Glutamatergic neuron (in vitro differentiated cells): Measurements from ENCODE around the gene THUMPD3. TPM values are rescaled to one million over a fixed set of nuclear protein-coding genes. Genes with fewer than 3 reads are reported as not detected.

Experiments
- DNase-seq: peaks from one replicate; pipeline ENCODE4 v3.0.0; 2022
- H3K27ac Mint-ChIP-seq: one replicate; pipeline ENCODE4 v1.8.0; 2020; ENCODE audit warnings: mild to moderate bottlenecking, mixed read lengths, inconsistent platforms; ENCODE audit not compliant: unreplicated experiment
- H3K27me3 Mint-ChIP-seq: one replicate; pipeline ENCODE4 v1.8.0; 2020; ENCODE audit warnings: mild to moderate bottlenecking, moderate library complexity, mixed read lengths, inconsistent platforms; ENCODE audit not compliant: unreplicated experiment
- H3K36me3 Mint-ChIP-seq: one replicate; pipeline ENCODE4 v1.8.0; 2020; ENCODE audit warnings: mild to moderate bottlenecking, mixed read lengths, inconsistent platforms; ENCODE audit not compliant: unreplicated experiment
- H3K4me1 Mint-ChIP-seq: one replicate; pipeline ENCODE4 v1.8.0; 2020; ENCODE audit warnings: mild to moderate bottlenecking, low read depth, mixed read lengths, inconsistent platforms; ENCODE audit not compliant: unreplicated experiment
- H3K4me3 Mint-ChIP-seq: one replicate; pipeline ENCODE4 v1.8.0; 2020; ENCODE audit warnings: mild to moderate bottlenecking, mixed read lengths, inconsistent platforms; ENCODE audit not compliant: unreplicated experiment
- H3K9me3 Mint-ChIP-seq: one replicate; pipeline ENCODE4 v1.8.0; 2020; ENCODE audit warnings: mild to moderate bottlenecking, moderate library complexity, mixed read lengths, inconsistent platforms; ENCODE audit not compliant: unreplicated experiment
- total RNA-seq: library from RNA; stranded (reverse); fragmentation: NEBNext Ultra II Directional; extraction: Animal tissue kit (Norgen Biotek cat#: 25700); gene quantifications from one replicate; pipeline ENCODE4 v1.2.1, GENCODE V29; 2021; ENCODE audit not compliant: unreplicated experiment
- TF ChIP-seq, protein P1 (sequence below): fragments of 200-600 bp; sonication (generic); IDR thresholded peaks from one replicate; pipeline ENCODE4 v1.5.0; 2021; ENCODE audit not compliant: partially characterized antibody, unreplicated experiment

Gene THUMPD3
- total RNA-seq, 1 donor from 2014 or later, result 50.2 TPM

DNA sequence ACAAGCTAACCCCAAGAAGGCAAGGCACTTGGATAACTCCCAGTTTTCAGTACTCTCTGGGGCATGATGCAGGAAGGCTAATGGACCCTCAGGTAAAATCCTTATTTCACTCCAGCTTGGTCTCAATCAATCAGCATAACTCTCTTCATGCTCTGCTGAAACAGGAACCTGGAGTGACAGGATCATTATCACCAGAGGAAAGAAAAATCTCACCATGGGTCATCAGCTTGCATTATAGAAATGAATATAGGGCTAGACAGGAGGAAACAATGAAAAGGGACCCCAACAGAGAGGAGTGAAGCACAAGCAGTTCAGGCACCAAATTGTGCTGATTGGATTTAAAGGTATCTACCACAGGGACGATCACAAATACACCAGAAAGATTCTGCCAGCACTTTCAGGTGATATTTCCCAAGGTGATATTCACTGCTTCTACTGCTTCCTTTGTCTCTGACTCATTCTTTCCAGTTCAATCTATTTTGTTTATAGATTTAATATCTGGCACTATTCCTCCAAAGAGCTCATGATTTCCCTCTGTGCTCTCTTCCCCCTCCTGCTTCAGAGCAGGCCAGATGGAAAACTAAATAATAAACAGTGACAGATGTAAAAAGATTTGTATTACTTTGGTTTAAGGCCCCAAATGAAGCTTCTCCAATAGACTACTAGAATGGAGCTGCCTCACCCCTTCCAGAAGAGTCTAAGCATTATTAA is 22.9 kb upstream of the THUMPD3 start:
- Mint-ChIP-seq H3K9me3 (peaks cover 2% of the 10 kb centered on the region), H3K4me1 (no peaks in the 10 kb centered on the region), H3K4me3 (no peak overlapping the region), H3K27ac (no peak overlapping the region), H3K27me3 (no peaks in the 10 kb centered on the region), H3K36me3 (peaks cover 7% of the 10 kb centered on the region)
- DNase-seq, result no peak
- TF ChIP-seq, protein P1, sequence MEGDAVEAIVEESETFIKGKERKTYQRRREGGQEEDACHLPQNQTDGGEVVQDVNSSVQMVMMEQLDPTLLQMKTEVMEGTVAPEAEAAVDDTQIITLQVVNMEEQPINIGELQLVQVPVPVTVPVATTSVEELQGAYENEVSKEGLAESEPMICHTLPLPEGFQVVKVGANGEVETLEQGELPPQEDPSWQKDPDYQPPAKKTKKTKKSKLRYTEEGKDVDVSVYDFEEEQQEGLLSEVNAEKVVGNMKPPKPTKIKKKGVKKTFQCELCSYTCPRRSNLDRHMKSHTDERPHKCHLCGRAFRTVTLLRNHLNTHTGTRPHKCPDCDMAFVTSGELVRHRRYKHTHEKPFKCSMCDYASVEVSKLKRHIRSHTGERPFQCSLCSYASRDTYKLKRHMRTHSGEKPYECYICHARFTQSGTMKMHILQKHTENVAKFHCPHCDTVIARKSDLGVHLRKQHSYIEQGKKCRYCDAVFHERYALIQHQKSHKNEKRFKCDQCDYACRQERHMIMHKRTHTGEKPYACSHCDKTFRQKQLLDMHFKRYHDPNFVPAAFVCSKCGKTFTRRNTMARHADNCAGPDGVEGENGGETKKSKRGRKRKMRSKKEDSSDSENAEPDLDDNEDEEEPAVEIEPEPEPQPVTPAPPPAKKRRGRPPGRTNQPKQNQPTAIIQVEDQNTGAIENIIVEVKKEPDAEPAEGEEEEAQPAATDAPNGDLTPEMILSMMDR, result no peak

DNA sequence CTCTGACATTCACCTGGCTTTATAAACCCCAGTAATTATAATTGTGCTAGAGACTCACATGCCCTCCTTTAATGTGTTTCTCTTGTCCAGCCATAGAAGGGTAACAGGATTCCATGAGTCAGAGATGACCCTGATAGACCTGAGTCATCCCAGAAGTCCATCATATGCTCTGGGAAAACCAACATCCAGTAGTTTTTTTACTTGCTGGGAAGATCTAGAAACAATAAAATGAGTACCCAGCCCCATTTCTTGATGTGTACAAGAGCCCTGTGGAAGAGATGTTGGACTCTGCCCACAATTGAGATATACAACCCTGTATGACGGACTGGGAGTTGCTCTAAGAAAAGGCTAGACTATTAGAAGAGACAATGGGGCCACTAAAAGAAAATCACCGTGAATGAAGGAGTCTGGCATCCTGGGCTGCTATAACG is 22.4 kb upstream of the THUMPD3 start:
- Mint-ChIP-seq H3K4me1 (no peaks in the 10 kb centered on the region), H3K36me3 (peaks cover 7% of the 10 kb centered on the region), H3K4me3 (no peak overlapping the region), H3K27me3 (no peaks in the 10 kb centered on the region), H3K9me3 (peaks cover 2% of the 10 kb centered on the region), H3K27ac (no peak overlapping the region)
- TF ChIP-seq, protein P1, result no peak
- no peak for DNase-seq

DNA sequence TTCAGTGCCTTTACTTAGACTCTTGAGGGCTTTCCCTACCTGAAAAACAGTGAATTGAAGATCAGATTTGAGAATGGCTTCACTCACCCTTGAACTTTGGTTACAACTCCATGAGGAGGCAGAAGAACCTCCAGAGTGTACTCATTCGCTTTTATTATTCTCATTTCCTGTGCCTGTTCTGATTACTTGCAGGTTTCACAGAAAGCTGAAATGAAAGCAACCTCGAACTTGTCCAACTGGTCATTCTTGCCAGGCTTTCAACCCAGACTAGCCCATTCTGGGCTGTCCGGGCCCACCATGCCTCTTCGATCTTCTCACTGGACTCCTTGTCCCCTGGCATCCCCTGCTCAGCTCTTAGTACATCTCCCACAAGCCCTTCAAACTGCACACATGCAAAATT is 20.2 kb upstream of the THUMPD3 start:
- TF ChIP-seq, protein P1, result no peak
- H3K4me1 Mint-ChIP-seq, result no peaks in the 10 kb centered on the region
- no peaks in the 10 kb centered on the region for H3K27me3 Mint-ChIP-seq
- H3K4me3 Mint-ChIP-seq, result no peak overlapping the region
- H3K9me3 Mint-ChIP-seq, result peaks cover 2% of the 10 kb centered on the region
- H3K36me3 Mint-ChIP-seq, result peaks cover 7% of the 10 kb centered on the region
- H3K27ac Mint-ChIP-seq, result no peak overlapping the region
- DNase-seq, result no peak

DNA sequence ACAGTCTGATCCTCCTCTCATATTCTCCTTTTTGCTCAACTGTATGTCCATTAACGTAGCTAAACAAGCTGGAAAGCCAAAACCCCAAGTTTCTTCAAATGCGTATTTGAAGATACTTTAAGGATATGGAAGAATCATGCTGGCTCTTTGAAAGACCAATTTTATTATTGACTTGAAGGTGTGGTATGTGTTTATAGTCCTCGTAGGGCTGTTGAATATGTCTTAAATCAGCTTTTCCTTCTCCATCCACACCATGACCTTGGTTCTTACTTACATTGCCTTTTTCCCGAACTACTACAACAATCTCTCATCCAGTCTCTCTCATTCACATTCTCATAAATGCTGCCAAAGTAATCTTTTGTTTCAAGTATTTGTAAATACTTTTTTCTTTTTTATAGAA is 19.7 kb upstream of the THUMPD3 start:
- TF ChIP-seq, protein P1, result no peak
- no peak overlapping the region for H3K27ac Mint-ChIP-seq
- peaks cover 3% of the 10 kb centered on the region for H3K9me3 Mint-ChIP-seq
- H3K4me1 Mint-ChIP-seq, result no peaks in the 10 kb centered on the region
- H3K4me3 Mint-ChIP-seq, result no peak overlapping the region
- H3K27me3 Mint-ChIP-seq, result no peaks in the 10 kb centered on the region
- H3K36me3 Mint-ChIP-seq, result peaks cover 10% of the 10 kb centered on the region
- no peak for DNase-seq

DNA sequence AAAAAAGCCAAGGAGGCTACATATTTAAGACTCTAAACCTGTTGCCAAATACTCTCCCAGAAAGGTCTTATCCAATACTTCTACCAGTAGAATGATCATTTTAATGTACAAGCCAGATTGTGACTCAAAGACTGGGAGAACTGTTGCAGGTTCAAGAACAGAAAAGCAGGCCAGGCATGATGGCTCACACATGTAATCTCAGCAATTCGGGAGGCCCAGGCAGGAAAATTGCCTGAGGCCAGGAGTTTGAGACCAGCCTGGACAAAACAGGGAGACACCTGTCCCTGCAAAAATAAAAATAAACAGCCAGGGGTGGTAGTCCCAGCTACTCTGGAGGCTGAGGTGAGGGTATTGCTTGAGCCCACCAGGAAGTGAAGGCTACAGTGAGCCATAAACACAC is 17.8 kb upstream of the THUMPD3 start:
- H3K9me3 Mint-ChIP-seq, result peaks cover 5% of the 10 kb centered on the region
- TF ChIP-seq, protein P1, result no peak
- H3K4me1 Mint-ChIP-seq, result no peaks in the 10 kb centered on the region
- H3K4me3 Mint-ChIP-seq, result no peak overlapping the region
- no peak overlapping the region for H3K27ac Mint-ChIP-seq
- H3K36me3 Mint-ChIP-seq, result peaks cover 13% of the 10 kb centered on the region
- peaks cover 1% of the 10 kb centered on the region for H3K27me3 Mint-ChIP-seq
- DNase-seq, result no peak
